ENCODE data around the gene VILL.

DNA sequence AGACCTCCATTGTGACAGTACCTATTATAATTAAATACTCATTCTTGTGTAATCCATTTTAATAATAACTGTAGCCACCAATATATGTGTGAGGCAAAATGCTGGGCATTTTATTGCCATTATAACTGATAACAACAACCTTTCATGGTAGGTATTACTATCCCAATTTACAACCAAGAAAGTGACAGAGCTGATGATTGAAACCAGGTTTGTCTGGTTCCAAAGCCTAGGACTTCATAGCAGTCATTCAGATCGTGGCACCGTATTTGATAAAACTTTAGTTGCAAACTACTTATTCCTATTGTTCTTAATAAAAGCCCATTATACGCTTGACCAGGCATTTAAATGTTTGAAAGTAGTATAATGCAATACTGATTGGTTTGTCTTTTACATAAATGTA is 26.4 kb upstream of the VILL start:
- TF ChIP-seq, protein P1, sequence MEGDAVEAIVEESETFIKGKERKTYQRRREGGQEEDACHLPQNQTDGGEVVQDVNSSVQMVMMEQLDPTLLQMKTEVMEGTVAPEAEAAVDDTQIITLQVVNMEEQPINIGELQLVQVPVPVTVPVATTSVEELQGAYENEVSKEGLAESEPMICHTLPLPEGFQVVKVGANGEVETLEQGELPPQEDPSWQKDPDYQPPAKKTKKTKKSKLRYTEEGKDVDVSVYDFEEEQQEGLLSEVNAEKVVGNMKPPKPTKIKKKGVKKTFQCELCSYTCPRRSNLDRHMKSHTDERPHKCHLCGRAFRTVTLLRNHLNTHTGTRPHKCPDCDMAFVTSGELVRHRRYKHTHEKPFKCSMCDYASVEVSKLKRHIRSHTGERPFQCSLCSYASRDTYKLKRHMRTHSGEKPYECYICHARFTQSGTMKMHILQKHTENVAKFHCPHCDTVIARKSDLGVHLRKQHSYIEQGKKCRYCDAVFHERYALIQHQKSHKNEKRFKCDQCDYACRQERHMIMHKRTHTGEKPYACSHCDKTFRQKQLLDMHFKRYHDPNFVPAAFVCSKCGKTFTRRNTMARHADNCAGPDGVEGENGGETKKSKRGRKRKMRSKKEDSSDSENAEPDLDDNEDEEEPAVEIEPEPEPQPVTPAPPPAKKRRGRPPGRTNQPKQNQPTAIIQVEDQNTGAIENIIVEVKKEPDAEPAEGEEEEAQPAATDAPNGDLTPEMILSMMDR (IDR thresholded peaks at IDR 0.05), result no peak
- no peak for TF ChIP-seq POLR2AphosphoS5 (IDR thresholded peaks at IDR 0.05)
